Gastroesophageal sphincter (tissue), 3 donors: ENCODE results near the gene IFI6.

Experiments
- EP300 ChIP-seq: sonication (generic); formaldehyde crosslinking; IDR thresholded peaks from one replicate; pipeline ENCODE4 v1.6.1; 2017; ENCODE audit warnings: antibody characterized with exemption, mild to moderate bottlenecking
- TF ChIP-seq, protein P1 (sequence below), 4 experiments: fragments of 200-600 bp in 2 of 4; fragments of 450-650 bp in 2 of 4; sonication (generic) in 1 of 4; IDR thresholded peaks; one replicate each; pipeline ENCODE4 v1.5.1; 2017 to 2019; ENCODE audit warnings: antibody characterized with exemption in 4 of 4, mild to moderate bottlenecking in 2 of 4, moderate library complexity in 2 of 4

DNA sequence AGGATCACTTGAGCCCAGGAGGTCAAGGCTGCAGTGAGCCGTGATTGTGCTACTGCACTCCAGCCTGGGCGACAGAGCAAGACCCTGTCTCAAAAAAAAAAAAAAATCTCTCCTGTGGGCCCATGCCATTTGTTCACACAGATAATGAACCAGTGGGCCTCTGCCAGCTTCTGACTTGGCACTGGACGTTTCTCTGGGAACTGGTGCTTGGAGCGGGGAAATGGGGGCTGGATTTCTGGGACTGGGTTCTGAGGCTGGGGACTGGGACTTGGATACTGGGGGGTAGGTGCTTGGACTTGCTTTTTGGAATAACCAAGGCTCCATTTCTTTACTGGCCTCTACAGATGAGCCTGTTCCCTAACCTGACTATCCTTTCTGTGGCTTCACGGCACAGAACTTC, 9.7 kb downstream of the IFI6 start:
- TF ChIP-seq EP300: no peak
- TF ChIP-seq, protein P1, sequence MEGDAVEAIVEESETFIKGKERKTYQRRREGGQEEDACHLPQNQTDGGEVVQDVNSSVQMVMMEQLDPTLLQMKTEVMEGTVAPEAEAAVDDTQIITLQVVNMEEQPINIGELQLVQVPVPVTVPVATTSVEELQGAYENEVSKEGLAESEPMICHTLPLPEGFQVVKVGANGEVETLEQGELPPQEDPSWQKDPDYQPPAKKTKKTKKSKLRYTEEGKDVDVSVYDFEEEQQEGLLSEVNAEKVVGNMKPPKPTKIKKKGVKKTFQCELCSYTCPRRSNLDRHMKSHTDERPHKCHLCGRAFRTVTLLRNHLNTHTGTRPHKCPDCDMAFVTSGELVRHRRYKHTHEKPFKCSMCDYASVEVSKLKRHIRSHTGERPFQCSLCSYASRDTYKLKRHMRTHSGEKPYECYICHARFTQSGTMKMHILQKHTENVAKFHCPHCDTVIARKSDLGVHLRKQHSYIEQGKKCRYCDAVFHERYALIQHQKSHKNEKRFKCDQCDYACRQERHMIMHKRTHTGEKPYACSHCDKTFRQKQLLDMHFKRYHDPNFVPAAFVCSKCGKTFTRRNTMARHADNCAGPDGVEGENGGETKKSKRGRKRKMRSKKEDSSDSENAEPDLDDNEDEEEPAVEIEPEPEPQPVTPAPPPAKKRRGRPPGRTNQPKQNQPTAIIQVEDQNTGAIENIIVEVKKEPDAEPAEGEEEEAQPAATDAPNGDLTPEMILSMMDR (IDR thresholded peaks at IDR 0.05): no peak
